CD4-positive, alpha-beta T cell (primary cell): Measurements from ENCODE around the gene FAM167B. TPM values are rescaled to one million over a fixed set of nuclear protein-coding genes. Genes with fewer than 3 reads are reported as not detected.

Source experiments
- ATAC-seq: fragments of 200-7000 bp; cut with Tn5 transposase; one replicate; pipeline ENCODE4 v1.10.0; 2022; ENCODE audit warnings: mild to moderate bottlenecking; ENCODE audit not compliant: poor library complexity
- CTCF ChIA-PET: fragments of 350-600 bp; sonication (Branson Sonifier 250); formaldehyde crosslinking; loops from one replicate; lab custom pipeline; 2021; ENCODE audit warnings: antibody characterized with exemption, inconsistent platforms; lab: Charles Lee
- POLR2A ChIA-PET: fragments of 350-600 bp; sonication (Branson Sonifier 250); formaldehyde crosslinking; loops from one replicate; lab custom pipeline; 2021; ENCODE audit warnings: antibody characterized with exemption, inconsistent platforms; lab: Charles Lee
- DNase-seq, 14 experiments: peaks; one replicate each; pipeline ENCODE4 v3.0.0-alpha.2; 2013 to 2020; ENCODE audit warnings: mixed read lengths in 2 of 14
- H3K27ac ChIP-seq, 2 donors: one replicate each; pipeline versions ENCODE4 v1.5.1 to v1.7.0; 2013; ENCODE audit warnings: low read length in 2 of 2, low read depth in 1 of 2, mild to moderate bottlenecking in 1 of 2
- H3K27me3 ChIP-seq, 2 experiments: 1 replicate in 1 of 2; 2 replicates in 1 of 2; pipeline versions ENCODE4 v1.6.1 to v1.7.0; 2013; ENCODE audit warnings: low read length in 2 of 2, control low read depth in 1 of 2, mild to moderate bottlenecking in 1 of 2, moderate library complexity in 1 of 2; ENCODE audit not compliant: insufficient read depth in 2 of 2, control insufficient read depth in 1 of 2
- H3K36me3 ChIP-seq: one replicate; pipeline ENCODE4 v1.6.1; 2013; ENCODE audit warnings: low read length, control low read depth; ENCODE audit not compliant: insufficient read depth
- H3K4me1 ChIP-seq: one replicate; pipeline ENCODE4 v1.6.1; 2013; ENCODE audit warnings: low read length, control low read depth; ENCODE audit not compliant: insufficient read depth
- H3K4me3 ChIP-seq: one replicate; pipeline ENCODE4 v1.5.1; 2013; ENCODE audit warnings: mild to moderate bottlenecking, low read length, moderate library complexity
- H3K9me3 ChIP-seq, 2 experiments: 1 replicate in 1 of 2; 2 replicates in 1 of 2; pipeline versions ENCODE4 v1.6.1 to v1.7.0; 2013; ENCODE audit warnings: low read length in 2 of 2, mild to moderate bottlenecking in 2 of 2, control low read depth in 1 of 2, moderate library complexity in 1 of 2; ENCODE audit not compliant: control insufficient read depth in 1 of 2, insufficient read depth in 1 of 2
- H3K27ac Mint-ChIP-seq: one replicate; pipeline ENCODE4 v1.8.0; 2020; ENCODE audit warnings: mixed read lengths
- H3K27me3 Mint-ChIP-seq: one replicate; pipeline ENCODE4 v1.8.0; 2021; ENCODE audit warnings: mixed read lengths
- H3K36me3 Mint-ChIP-seq: one replicate; pipeline ENCODE4 v1.8.0; 2021; ENCODE audit warnings: low read depth, mixed read lengths
- H3K4me1 Mint-ChIP-seq: one replicate; pipeline ENCODE4 v1.8.0; 2021; ENCODE audit warnings: low read depth, mixed read lengths
- H3K4me3 Mint-ChIP-seq: one replicate; pipeline ENCODE4 v1.8.0; 2020; ENCODE audit warnings: mild to moderate bottlenecking, mixed read lengths
- H3K9me3 Mint-ChIP-seq: one replicate; pipeline ENCODE4 v1.8.0; 2020; ENCODE audit warnings: mixed read lengths
- intact Hi-C, 2 experiments: fragments of 100-400 bp; cut with DNase I in 1 of 2; cut with micrococcal nuclease in 1 of 2; formaldehyde crosslinking; loops; one replicate each; pipeline versions ENCODE4 v1.15.1 to v1.9.0; 2023 to 2025; cut with DNase I, micrococcal nuclease
- total RNA-seq, 174 experiments: library from RNA in 2 of 174; stranded (reverse) in 2 of 174; gene quantifications; one replicate each; pipeline ENCODE4 v1.2.3 and lab custom pipeline; 2021 to 2026
- TF ChIP-seq, protein P1 (sequence below): fragments of 200-600 bp; IDR thresholded peaks from one replicate; pipeline ENCODE4 v1.8.0; 2022; ENCODE audit warnings: antibody characterized with exemption, mild to moderate bottlenecking

Gene FAM167B
- total RNA-seq, 2 experiments from 2014 or later = 0.38 to 0.45 TPM

- intact Hi-C loops = no loop called here
- no peaks in the 10 kb centered on the region for H3K27me3 ChIP-seq
- no peak overlapping the region for H3K4me3 ChIP-seq
- H3K36me3 ChIP-seq = peaks cover 46% of the 10 kb centered on the region
- Mint-ChIP-seq H3K4me3 (peak overlapping the region; percentile 11), H3K9me3 (no peaks in the 10 kb centered on the region), H3K27ac (peak overlapping the region; percentile 76), H3K36me3 (peaks cover 51% of the 10 kb centered on the region), H3K27me3 (no peaks in the 10 kb centered on the region), H3K4me1 (peaks cover 71% of the 10 kb centered on the region)
- H3K9me3 ChIP-seq = no peaks in the 10 kb centered on the region
- peak in 1 of 14 experiments; percentile 29 for DNase-seq
- TF ChIP-seq, protein P1, sequence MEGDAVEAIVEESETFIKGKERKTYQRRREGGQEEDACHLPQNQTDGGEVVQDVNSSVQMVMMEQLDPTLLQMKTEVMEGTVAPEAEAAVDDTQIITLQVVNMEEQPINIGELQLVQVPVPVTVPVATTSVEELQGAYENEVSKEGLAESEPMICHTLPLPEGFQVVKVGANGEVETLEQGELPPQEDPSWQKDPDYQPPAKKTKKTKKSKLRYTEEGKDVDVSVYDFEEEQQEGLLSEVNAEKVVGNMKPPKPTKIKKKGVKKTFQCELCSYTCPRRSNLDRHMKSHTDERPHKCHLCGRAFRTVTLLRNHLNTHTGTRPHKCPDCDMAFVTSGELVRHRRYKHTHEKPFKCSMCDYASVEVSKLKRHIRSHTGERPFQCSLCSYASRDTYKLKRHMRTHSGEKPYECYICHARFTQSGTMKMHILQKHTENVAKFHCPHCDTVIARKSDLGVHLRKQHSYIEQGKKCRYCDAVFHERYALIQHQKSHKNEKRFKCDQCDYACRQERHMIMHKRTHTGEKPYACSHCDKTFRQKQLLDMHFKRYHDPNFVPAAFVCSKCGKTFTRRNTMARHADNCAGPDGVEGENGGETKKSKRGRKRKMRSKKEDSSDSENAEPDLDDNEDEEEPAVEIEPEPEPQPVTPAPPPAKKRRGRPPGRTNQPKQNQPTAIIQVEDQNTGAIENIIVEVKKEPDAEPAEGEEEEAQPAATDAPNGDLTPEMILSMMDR = no peak
- peaks cover 77% of the 10 kb centered on the region for H3K4me1 ChIP-seq
- ATAC-seq = no peak
- H3K27ac ChIP-seq = peak overlapping the region in 1 of 2 donors; percentile 97
- ChIA-PET POLR2A (interaction anchor here (1.3 to 3.8 kb wide), 3 partner anchors 19 to 195 kb away, joined by 4 to 27 read pairs (median 17); partner anchors contain the start of genes LCK and TXLNA), CTCF (interaction anchor here (0.5 to 2.3 kb wide), 2 partner anchors 17 to 47 kb away, joined by 3 to 12 read pairs; no protein-coding TSS in a partner anchor)
Measured at GRCh38 chr1:32199043-32199716, 47.8 kb upstream of the FAM167B start.

DNA sequence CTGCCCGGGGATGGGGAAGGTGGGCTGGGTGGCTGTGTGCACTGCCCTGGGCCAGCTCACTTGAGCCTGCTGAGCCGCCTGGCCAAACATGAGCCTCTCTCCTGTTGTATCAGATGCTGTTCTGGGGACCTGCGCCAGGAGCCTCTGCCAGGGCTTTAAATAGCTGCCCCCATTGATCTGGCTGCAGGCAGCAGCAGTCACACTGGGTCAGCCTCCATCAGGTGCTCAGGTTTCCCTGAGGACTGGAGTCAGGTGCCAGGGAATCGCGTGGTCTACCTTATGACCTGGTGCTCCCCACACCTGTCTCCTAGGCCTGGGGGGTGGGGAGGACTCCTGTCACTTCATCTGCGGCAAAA is 47.3 kb upstream of the FAM167B start:
- no peak for DNase-seq
- peak overlapping the region; percentile 87 for H3K4me3 ChIP-seq

More for the DNA sequence above, 47.3 kb upstream of the FAM167B start:
- no peaks in the 10 kb centered on the region for H3K9me3 Mint-ChIP-seq
- H3K4me1 Mint-ChIP-seq = peaks cover 68% of the 10 kb centered on the region
- H3K27ac Mint-ChIP-seq = peak overlapping the region; percentile 95
- H3K27me3 ChIP-seq = no peaks in the 10 kb centered on the region
- H3K4me1 ChIP-seq = peaks cover 75% of the 10 kb centered on the region
- ChIA-PET POLR2A (interaction anchor here (0.8 to 3.5 kb wide), 12 partner anchors 19 to 195 kb away, joined by 3 to 41 read pairs (median 8); partner anchors contain the start of genes BSDC1, HDAC1, KPNA6 and LCK), CTCF (interaction anchor here (0.5 to 1.4 kb wide), 3 partner anchors 16 to 49 kb away, joined by 3 to 8 read pairs (median 3); no protein-coding TSS in a partner anchor)
- intact Hi-C loops = loop anchor here (2.0 to 10.0 kb wide), 5 partner anchors 19 to 555 kb away; partner anchors contain the start of genes HDAC1 (in 1 of the 2), KPNA6 (in 1 of the 2), LCK (in 1 of the 2) and PEF1 (in 1 of the 2)
- peaks cover 48% of the 10 kb centered on the region for H3K36me3 Mint-ChIP-seq
- no peak for ATAC-seq
- H3K36me3 ChIP-seq = peaks cover 44% of the 10 kb centered on the region
- H3K9me3 ChIP-seq = no peaks in the 10 kb centered on the region
- H3K27ac ChIP-seq = peak overlapping the region in 1 of 2 donors; percentile 97
- H3K27me3 Mint-ChIP-seq = no peaks in the 10 kb centered on the region
- peak overlapping the region; percentile 82 for H3K4me3 Mint-ChIP-seq
- TF ChIP-seq, protein P1 = no peak
